Stimulated activated CD4-positive, alpha-beta T cell treated with anti-CD3 and anti-CD28 coated beads, Interleukin-1b, Interleukin-23, amount 100 ng/mL, for 4 hours (primary cell): ENCODE measurements around the gene PJA1.

Experiments used
- DNase-seq, 2 donors: peaks; one replicate each; pipeline ENCODE4 v3.0.0-alpha.2; 2020; ENCODE audit warnings: low read depth in 2 of 2

Gene PJA1

GRCh38 chrX:69170319-69170718 is 5.1 kb upstream of the PJA1 start:
- no peak for DNase-seq

- peak; percentile 34 to 49 for DNase-seq
Observed at GRCh38 chrX:69163936-69164741, 1.1 kb downstream of the PJA1 start.

GRCh38 chrX:69162361-69162865 is 2.8 kb downstream of the PJA1 start:
- DNase-seq = no peak

GRCh38 chrX:69161786-69162349 is 3.4 kb downstream of the PJA1 start:
- no peak for DNase-seq

DNA sequence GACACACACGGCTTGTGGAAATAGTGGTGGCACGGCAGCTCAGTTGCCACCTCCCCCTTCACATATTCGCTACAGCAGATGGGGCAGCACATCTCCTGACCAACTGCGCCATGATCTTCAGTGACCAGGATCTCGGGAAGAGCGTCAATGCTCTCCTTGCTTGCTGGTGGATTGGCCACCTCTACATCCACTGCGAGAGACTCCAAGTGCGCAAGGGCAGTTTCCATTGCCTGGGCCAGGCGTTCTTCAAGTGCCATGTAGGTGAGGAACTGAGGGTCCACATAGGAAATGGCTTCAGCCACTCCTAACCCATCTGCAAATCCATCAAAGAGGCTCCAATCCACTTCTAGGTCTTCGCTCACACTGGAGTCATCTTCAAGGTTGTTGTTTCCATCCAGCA is 3.9 kb downstream of the PJA1 start:
- DNase-seq = no peak

- no peak for DNase-seq
Observed at GRCh38 chrX:69158166-69158980, 6.9 kb downstream of the PJA1 start.

DNA sequence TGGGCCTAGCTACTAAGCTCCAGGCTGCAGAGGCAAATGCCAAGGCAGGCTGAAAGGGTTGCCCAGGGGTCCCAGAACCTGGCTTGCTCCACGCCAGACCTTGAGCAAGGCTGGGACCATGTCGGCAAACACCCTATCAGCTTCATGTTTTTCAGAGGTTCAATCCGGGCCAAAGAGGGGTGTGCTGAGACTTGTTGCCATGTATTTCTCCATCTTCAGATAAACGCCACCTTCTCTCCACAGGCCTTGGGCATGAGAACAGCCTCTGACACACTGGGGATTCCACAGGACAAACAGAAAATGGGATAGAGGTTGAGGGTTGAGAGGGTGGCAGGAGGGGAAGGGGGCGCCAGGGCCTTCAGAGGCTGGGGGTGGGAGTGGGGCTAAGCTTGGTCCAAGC is 8.6 kb downstream of the PJA1 start:
- DNase-seq = no peak

DNA sequence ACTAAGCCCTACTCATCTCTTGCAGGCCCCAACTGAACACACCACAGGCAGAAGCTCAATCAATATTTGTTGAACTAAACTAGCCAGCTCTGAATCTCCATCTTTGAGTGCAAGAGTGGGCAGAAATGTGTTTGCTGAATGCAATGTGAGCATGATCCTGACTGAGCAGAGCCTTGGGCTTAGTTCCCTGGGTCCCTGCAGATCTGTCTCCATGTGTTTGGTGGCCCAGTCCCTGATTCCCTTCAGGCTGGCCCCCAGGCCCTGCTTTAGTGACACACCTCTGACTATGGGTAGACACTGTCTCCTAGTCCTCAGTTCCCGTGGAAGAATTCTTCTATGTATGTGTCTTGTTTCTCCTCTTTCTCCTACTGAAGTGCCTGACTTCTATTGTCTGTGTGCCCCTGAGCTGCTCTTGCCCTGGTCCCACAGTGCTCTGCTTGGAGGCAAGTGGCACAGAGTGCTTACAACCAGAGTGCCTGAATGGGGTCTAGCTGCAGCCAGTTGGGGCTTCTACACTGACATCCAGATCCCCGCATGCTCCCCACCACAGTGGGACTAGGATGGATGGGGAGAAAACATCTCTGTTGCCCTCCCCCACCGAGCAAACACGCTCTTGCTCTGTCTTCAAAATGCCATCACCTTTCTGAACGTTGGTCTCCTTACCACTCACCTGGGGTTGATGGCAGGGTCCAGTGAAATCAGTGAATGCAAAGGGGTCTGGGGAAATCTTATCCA is 9.3 kb downstream of the PJA1 start:
- DNase-seq = no peak

DNA sequence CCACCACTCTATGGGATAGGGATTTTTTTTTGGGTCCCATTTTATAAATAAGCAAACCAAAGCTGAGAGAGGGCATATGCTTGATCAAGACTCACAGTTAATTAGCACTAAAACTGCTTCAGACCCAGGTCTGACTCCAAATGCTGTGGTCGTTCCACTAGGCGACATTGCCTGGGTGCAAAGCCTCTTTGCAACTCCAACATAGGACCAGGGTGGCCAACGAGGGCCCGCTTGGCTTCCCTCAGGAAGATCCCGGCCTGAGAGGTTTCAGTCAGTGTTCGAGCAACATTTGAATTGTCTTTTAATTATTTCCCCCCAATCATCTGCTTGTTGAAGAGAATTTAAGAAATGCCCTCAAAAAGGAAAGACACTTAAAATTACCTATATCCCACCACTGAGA is 11.2 kb downstream of the PJA1 start:
- DNase-seq = no peak

DNA sequence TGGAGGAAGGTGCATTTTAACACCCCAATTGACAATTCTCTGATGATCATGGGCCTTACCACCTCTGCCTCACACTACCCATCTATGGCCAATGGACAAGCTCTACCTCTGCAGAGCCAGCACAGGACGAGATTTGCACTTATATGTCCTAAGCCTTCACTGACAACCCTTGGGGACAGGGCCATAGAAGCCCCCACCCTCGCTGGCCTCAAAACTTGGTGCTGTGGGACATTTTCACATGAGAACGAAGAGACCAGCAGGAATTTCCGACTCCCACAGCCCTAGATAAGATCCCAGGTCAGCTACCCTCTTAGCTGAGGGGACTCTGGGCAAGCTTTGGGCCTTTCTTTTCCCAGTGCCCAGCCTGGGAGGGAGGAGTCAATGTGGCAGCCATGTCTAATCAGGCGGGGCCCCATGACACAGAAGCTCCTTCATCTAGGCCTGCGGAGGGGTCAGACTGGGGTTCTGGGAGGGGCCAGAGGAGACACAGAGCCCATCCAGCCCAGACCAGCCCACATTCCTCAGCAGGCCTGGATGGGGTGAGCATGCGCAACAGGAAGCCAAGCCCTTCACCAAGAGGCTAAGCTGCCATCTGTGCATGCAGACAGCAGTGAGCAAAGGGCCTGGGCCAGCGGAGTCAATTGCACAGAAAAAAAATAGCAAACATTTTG is 12.1 kb downstream of the PJA1 start:
- no peak for DNase-seq

DNA sequence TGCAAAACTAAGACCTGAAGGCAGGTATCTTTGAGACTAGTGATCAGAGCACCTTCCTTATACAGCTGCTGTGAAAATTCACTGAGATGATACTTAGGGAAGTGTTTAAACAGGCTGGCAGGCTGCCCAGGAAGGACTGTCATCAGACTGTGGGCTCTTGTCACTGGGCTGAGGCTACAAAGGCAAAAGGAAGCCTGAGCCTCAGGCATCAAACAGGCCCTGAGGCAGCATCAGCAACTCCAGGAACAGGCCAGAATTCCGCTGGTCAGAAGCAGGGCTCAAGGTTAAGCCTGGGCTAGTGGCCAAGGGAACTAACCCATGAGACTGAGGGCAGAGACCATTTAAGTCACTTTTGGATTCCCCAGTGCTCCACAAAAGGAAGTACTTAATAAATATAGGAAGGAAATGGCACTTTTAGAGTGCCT is 12.8 kb downstream of the PJA1 start:
- no peak for DNase-seq

- no peak for DNase-seq
Observed at GRCh38 chrX:69151866-69152284, 13.4 kb downstream of the PJA1 start.

- no peak for DNase-seq
Observed at GRCh38 chrX:69150281-69150960, 14.8 kb downstream of the PJA1 start.

DNA sequence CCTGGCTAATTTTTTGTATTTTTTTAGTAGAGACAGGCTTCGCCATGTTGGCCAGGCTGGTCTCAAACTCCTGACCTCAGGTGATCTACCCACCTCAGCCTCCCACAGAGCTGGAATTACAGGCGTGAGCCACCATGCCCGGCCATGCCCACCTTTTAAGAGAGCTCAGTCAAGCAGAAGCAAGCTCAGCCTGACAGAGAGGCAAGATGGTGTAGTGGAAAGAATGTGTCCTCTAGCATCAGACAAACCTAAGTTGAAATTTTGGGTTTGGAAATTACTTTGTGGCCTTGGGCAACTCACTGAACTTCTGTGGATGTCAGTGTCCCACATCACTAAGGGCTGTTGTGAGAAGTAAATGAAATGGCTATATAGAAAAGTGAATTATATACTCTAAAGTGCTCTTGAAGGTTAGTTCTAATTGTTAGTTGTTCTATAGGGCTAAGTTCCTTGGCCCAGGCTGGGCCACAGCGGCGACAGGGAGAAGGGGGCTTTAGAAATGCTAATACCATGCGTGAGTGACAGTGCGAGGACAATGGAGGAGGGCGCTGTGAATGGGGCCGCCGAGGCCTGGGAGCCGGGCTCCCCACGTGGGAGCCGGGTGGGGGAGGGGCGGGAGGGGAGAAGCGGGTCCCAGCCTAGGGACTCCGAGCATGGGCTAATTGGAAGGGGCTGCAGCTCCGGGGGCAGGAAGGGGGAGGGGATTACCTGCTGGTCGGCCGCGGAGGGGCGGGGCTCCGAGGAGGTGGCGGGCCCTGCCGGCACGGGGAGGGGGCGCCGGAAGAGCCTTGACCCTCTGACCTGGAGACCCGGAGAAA is 15.6 kb downstream of the PJA1 start:
- no peak for DNase-seq

GRCh38 chrX:69148946-69149345 is 16.3 kb downstream of the PJA1 start:
- DNase-seq = no peak

DNA sequence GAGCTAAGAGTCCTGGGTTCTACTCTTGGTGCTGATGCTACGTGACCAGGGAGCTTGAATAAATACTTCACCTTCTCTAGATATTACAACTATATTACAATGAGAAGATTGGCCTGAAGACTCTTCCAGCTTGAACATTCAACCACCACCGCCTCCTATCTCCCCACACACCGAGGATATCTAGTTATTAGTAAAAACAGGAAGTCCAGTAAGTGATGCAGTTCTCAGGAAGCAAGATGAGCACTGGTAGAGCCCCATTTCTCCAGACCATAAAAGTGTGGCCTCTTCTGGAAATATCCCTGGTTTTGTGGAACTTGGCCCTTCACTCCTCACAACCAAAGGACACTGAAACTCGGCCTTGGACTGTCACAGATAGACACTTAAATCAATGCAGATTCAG is 18.5 kb downstream of the PJA1 start:
- DNase-seq = no peak

DNA sequence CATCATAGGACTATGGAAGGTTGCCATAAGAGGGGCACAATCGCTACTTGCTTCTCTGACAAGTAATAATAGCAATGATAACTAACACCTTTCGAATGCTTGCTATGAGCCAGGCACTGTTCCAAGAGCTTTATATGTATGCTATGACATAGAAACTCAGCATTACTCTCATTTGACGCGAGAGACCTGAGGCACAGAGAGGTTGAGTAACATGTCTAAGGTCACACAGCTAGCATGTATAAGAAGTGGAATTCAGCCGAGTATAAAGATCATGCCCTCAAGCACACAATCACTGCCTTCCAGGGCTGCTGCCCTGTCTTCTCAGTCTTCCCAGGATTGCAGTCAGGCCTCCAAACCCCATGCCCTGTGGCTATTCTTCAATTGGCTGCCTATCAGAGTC is 19.5 kb downstream of the PJA1 start:
- DNase-seq = no peak

DNA sequence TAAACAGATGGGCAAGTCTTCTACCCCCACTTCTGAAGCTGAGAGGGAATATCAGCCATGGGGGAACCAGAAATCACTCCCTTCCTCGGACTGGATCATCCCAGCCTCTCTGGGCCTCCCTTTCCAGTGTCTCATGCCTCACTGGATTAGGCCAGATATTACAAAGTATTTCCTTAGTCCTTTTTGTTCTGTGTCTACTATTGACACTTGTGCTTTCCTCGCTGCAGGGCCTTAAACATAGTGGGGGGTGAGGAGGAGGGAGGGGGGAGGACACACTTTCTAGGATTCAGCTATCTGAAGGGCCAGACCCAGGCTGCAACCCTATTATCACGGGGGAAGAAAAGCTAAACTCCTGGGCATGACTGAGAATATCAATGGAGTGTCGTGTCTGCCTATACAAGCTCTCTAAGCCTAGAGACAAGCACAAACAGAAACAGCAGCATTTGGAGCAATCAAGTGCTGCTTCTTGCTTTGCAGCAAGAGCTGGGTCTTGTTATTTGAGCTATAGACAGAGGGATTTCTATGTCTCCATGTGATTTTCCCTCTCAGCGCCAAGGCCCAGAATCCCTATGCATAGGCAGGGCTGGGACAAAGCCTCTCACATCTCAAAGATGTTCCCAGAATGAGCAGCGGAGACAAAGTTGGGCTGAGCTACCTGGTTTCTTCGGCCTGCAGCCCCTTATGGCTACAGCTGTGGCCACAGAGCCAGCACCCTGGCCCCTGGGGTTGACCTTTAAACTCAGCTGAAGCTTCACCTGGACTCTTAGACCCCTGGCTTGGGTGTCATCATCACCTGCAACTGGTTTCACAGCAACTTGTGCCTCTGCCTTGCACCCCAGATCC is 20.2 kb downstream of the PJA1 start:
- no peak for DNase-seq

- DNase-seq = no peak
Observed at GRCh38 chrX:69143530-69143929, 21.7 kb downstream of the PJA1 start.
